Panc1 (cell line): ENCODE measurements around the gene ZC3H15.

Source experiments
- POLR2AphosphoS5 ChIP-seq: IDR thresholded peaks from 2 replicates; pipeline ENCODE4 v1.6.1; 2012; ENCODE audit warnings: mild to moderate bottlenecking, low read depth, low read length, moderate library complexity
- TF ChIP-seq, protein P1 (sequence below): fragments of 450-650 bp; IDR thresholded peaks from 2 replicates; pipeline ENCODE4 v1.5.1; 2017; ENCODE audit warnings: mild to moderate bottlenecking

DNA sequence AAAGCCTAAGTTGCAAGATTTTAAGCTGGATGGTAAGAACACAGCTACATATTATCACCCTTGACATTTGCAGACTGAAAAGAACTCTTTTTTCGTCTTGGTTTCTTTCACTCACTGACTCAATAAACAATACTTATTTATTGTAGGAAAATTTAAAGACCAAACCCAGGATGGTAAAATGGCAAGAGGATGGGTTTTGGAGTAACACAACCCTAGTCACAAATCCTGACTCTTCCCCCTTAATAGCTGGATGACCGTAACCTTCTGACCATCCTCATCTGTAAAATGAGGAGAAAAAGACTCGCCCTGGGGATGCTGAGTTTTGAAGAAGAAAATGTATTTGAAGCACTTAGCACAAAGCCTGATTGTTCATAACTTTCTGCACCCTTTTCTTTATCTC is 48.3 kb downstream of the ZC3H15 start:
- TF ChIP-seq, protein P1, sequence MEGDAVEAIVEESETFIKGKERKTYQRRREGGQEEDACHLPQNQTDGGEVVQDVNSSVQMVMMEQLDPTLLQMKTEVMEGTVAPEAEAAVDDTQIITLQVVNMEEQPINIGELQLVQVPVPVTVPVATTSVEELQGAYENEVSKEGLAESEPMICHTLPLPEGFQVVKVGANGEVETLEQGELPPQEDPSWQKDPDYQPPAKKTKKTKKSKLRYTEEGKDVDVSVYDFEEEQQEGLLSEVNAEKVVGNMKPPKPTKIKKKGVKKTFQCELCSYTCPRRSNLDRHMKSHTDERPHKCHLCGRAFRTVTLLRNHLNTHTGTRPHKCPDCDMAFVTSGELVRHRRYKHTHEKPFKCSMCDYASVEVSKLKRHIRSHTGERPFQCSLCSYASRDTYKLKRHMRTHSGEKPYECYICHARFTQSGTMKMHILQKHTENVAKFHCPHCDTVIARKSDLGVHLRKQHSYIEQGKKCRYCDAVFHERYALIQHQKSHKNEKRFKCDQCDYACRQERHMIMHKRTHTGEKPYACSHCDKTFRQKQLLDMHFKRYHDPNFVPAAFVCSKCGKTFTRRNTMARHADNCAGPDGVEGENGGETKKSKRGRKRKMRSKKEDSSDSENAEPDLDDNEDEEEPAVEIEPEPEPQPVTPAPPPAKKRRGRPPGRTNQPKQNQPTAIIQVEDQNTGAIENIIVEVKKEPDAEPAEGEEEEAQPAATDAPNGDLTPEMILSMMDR: no peak
- TF ChIP-seq POLR2AphosphoS5: no peak
